Hepatocyte (in vitro differentiated cells): ENCODE measurements around the gene MRPS27.

ENCODE experiments used
- EZH2 ChIP-seq: fragments of 200-600 bp; sonication (generic); IDR thresholded peaks from 2 replicates; pipeline ENCODE4 v1.6.1; 2016; ENCODE audit warnings: antibody characterized with exemption, mild to moderate bottlenecking, borderline replicate concordance
- EZH2phosphoT487 ChIP-seq: fragments of 200-600 bp; sonication (generic); IDR thresholded peaks from one replicate; pipeline ENCODE4 v1.6.1; 2018; ENCODE audit warnings: antibody characterized with exemption, mild to moderate bottlenecking, low read depth, moderate library complexity; ENCODE audit not compliant: unreplicated experiment, severe bottlenecking
- TF ChIP-seq, protein P1 (sequence below): fragments of 200-600 bp; sonication (generic); IDR thresholded peaks from 2 replicates; pipeline ENCODE4 v1.5.1; 2016; ENCODE audit warnings: antibody characterized with exemption, mild to moderate bottlenecking; ENCODE audit not compliant: poor library complexity

DNA sequence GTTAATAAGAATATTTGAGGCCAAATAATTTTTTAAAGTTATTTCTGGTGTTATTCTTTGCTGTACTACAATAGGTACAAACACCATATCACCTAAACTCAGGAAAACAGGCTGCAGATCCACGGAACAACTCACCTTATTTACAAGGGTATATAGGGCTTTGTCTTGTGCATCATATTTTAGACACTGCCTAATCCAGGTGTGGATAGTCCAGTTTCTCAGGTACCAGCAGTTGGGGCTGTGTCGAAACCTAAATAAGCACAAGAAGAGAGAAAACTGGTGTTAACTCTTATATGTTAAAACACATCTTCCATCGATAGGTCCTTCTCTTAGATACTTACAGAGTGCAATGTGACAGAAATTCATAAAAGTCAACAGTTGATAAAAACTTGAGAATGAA lies 82.2 kb downstream of the MRPS27 start:
- TF ChIP-seq, protein P1, sequence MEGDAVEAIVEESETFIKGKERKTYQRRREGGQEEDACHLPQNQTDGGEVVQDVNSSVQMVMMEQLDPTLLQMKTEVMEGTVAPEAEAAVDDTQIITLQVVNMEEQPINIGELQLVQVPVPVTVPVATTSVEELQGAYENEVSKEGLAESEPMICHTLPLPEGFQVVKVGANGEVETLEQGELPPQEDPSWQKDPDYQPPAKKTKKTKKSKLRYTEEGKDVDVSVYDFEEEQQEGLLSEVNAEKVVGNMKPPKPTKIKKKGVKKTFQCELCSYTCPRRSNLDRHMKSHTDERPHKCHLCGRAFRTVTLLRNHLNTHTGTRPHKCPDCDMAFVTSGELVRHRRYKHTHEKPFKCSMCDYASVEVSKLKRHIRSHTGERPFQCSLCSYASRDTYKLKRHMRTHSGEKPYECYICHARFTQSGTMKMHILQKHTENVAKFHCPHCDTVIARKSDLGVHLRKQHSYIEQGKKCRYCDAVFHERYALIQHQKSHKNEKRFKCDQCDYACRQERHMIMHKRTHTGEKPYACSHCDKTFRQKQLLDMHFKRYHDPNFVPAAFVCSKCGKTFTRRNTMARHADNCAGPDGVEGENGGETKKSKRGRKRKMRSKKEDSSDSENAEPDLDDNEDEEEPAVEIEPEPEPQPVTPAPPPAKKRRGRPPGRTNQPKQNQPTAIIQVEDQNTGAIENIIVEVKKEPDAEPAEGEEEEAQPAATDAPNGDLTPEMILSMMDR, result no peak
- no peak for TF ChIP-seq EZH2
- TF ChIP-seq EZH2phosphoT487, result no peak
